K562 (cell line): ENCODE results near the gene VPS4B. TPM values are rescaled to one million over a fixed set of nuclear protein-coding genes. Genes with fewer than 3 reads are reported as not detected.

Experiments
- ATAC-seq: fragments of 200-7000 bp; cut with Tn5 transposase; 3 replicates; pipeline ENCODE4 v1.9.1; 2020; ENCODE audit warnings: moderate library complexity
- BruUV-seq: library from RNA; stranded (reverse); fragments of 400-500 nt; replicated peaks from 2 replicates; lab custom pipeline; 2021; lab: Mats Ljungman, UMichigan
- CTCF ChIA-PET: fragments of 300-600 bp; formaldehyde crosslinking; extraction: SDS; loops from one replicate; lab custom pipeline; 2021; ENCODE audit warnings: low intra/inter-chr PET ratio; lab: Yijun Ruan, JAX
- POLR2A ChIA-PET: fragments of 300-600, 350-650 bp; sonication (Branson Sonifier 250); formaldehyde crosslinking; extraction: SDS; loops from one replicate; lab custom pipeline; 2021; ENCODE audit warnings: antibody characterized with exemption, inconsistent platforms; lab: Yijun Ruan, JAX
- DNase-seq, 4 experiments: peaks; one replicate each; pipeline versions ENCODE4 v3.0.0 to v3.0.0-alpha.2; 2011 to 2018; ENCODE audit warnings: low spot score in 3 of 4, mixed read lengths in 3 of 4; ENCODE audit errors: extremely low read depth in 1 of 4
- FAIRE-seq: peaks from 2 replicates; lab custom pipeline; 2011; peaks lifted over from hg19 to GRCh38; lab: Jason Lieb, UNC
- H2AFZ ChIP-seq: 2 replicates; pipeline ENCODE4 v1.6.0; 2011; ENCODE audit warnings: low read depth, low read length, control low read depth, inconsistent platforms
- H3K27ac ChIP-seq: fragments of 200-600 bp; 3 replicates; pipeline ENCODE4 v1.8.0; 2011; ENCODE audit warnings: low read depth, mild to moderate bottlenecking, control low read depth, inconsistent platforms, low read length, moderate library complexity, mixed read lengths; ENCODE audit errors: extremely low read depth
- H3K27me3 ChIP-seq, 2 experiments: fragments of 300-600 bp in 1 of 2; 2 replicates in 1 of 2; 3 replicates in 1 of 2; pipeline versions ENCODE4 v1.6.0 to v1.8.0; 2011; ENCODE audit warnings: inconsistent platforms in 2 of 2, low read length in 2 of 2, mild to moderate bottlenecking in 1 of 2, mixed read lengths in 1 of 2, moderate library complexity in 1 of 2; ENCODE audit not compliant: control insufficient read depth in 2 of 2, insufficient read depth in 2 of 2
- H3K36me3 ChIP-seq: fragments of 300-600 bp; 3 replicates; pipeline ENCODE4 v1.8.0; 2011; ENCODE audit warnings: mild to moderate bottlenecking, low read length, inconsistent platforms; ENCODE audit not compliant: control insufficient read depth, insufficient read depth
- H3K4me1 ChIP-seq, 2 experiments: fragments of 200-600 bp in 1 of 2; replicated peaks in 1 of 2; 2 replicates in 1 of 2; 3 replicates in 1 of 2; pipeline versions ENCODE4 v1.5.1 to v1.8.0; 2011; ENCODE audit warnings: inconsistent platforms in 2 of 2, low read length in 2 of 2, mild to moderate bottlenecking in 1 of 2, mixed read lengths in 1 of 2, moderate library complexity in 1 of 2; ENCODE audit not compliant: control insufficient read depth in 2 of 2, insufficient read depth in 2 of 2
- H3K4me2 ChIP-seq: 2 replicates; pipeline ENCODE4 v1.6.1; 2011; ENCODE audit warnings: low read length, control low read depth, inconsistent platforms, mixed read lengths; ENCODE audit not compliant: insufficient read depth
- H3K4me3 ChIP-seq: fragments of 200-600 bp; sonication (generic), shearing (Covaris generic); 2 replicates; pipeline ENCODE4 v1.5.1; 2016; ENCODE audit warnings: control low read depth, inconsistent platforms
- H3K79me2 ChIP-seq: fragments of 200-600 bp; 3 replicates; pipeline ENCODE4 v1.8.0; 2011; ENCODE audit warnings: low read length, inconsistent platforms; ENCODE audit not compliant: control insufficient read depth, insufficient read depth
- H3K9ac ChIP-seq, 2 experiments: 2 replicates each; pipeline versions ENCODE4 v1.6.0 to v1.6.1; 2011; ENCODE audit warnings: low read depth in 2 of 2, low read length in 2 of 2, control low read depth in 1 of 2, inconsistent platforms in 1 of 2, mild to moderate bottlenecking in 1 of 2, mixed read lengths in 1 of 2; ENCODE audit not compliant: insufficient read depth in 1 of 2
- H3K9me1 ChIP-seq: one replicate; pipeline ENCODE4 v1.6.0; 2011; ENCODE audit warnings: inconsistent platforms, mild to moderate bottlenecking, low read length, moderate library complexity; ENCODE audit not compliant: control insufficient read depth, insufficient read depth
- H3K9me3 ChIP-seq: replicated peaks from 2 replicates; pipeline ENCODE4 v1.5.1; 2011; ENCODE audit warnings: low read depth, low read length, inconsistent platforms; ENCODE audit not compliant: control insufficient read depth, insufficient read depth
- H4K20me1 ChIP-seq: replicated peaks from 2 replicates; pipeline ENCODE4 v1.6.1; 2011; ENCODE audit warnings: low read length, inconsistent platforms, mixed read lengths; ENCODE audit not compliant: control insufficient read depth, insufficient read depth
- HNRNPH1 ChIP-seq: fragments of 200-400 bp; formaldehyde crosslinking; optimal IDR thresholded peaks from 2 replicates; pipeline ENCODE3; 2017; ENCODE audit warnings: low read depth, mild to moderate bottlenecking, low read length, moderate library complexity
- IRF2 ChIP-seq: sonication (generic); formaldehyde crosslinking; IDR thresholded peaks from 2 replicates; pipeline ENCODE4 v1.8.1; 2022; ENCODE audit warnings: mild to moderate bottlenecking, missing genetic modification reagents
- PHF20 ChIP-seq: fragments of 450-650 bp; IDR thresholded peaks from 2 replicates; pipeline ENCODE4 v1.6.1; 2018; ENCODE audit not compliant: partially characterized antibody
- SIN3A ChIP-seq, 2 experiments: fragments of 150-350 bp in 1 of 2; IDR thresholded peaks; 2 replicates each; pipeline ENCODE4 v1.6.1; 2011 to 2016; ENCODE audit warnings: borderline replicate concordance in 2 of 2, low read depth in 2 of 2, low read length in 2 of 2, mild to moderate bottlenecking in 2 of 2, moderate library complexity in 2 of 2; ENCODE audit not compliant: control insufficient read depth in 1 of 2
- SMARCE1 ChIP-seq: fragments of 450-650 bp; IDR thresholded peaks from 2 replicates; pipeline ENCODE4 v1.7.1; 2016; ENCODE audit warnings: mild to moderate bottlenecking
- YY1 ChIP-seq, 3 experiments: IDR thresholded peaks; 2 replicates each; pipeline ENCODE4 v1.6.1; 2011; ENCODE audit warnings: low read length in 2 of 3, mild to moderate bottlenecking in 2 of 3, moderate library complexity in 2 of 3, borderline replicate concordance in 1 of 3, control low read depth in 1 of 3, low read depth in 1 of 3; ENCODE audit not compliant: insufficient read depth in 3 of 3, insufficient replicate concordance in 2 of 3, control insufficient read depth in 1 of 3, insufficient read length in 1 of 3; ENCODE audit errors: extremely low read depth in 1 of 3
- ZNF277 ChIP-seq: fragments of 250-450 bp; sonication (Bioruptor Pico); IDR thresholded peaks from 2 replicates; pipeline ENCODE4 v1.8.0; 2022; ENCODE audit warnings: inconsistent platforms, mild to moderate bottlenecking, moderate library complexity, borderline replicate concordance
- ZNF280A ChIP-seq: fragments of 450-650 bp; IDR thresholded peaks from 2 replicates; pipeline ENCODE4 v1.6.1; 2018; ENCODE audit warnings: mild to moderate bottlenecking, low read depth; ENCODE audit not compliant: partially characterized antibody
- ZNF766 ChIP-seq: fragments of 200-800 bp; sonication (Bioruptor generic); conservative IDR thresholded peaks from 2 replicates; pipeline ENCODE4 v1.6.1; 2016; ENCODE audit warnings: missing genetic modification characterization, missing compliant biosample characterization
- WGBS: fragments of 100-300 bp; shearing (Covaris generic); methylation state at CpG from one replicate; pipeline ENCODE4 v1.1.6; 2016; ENCODE audit warnings: low coverage, mixed read lengths; ENCODE audit not compliant: insufficient coverage; ENCODE audit errors: missing lambda C conversion rate; 5-methylcytosine and 5-hydroxymethylcytosine counted together
- in situ Hi-C: fragments of 300-500 bp; cut with MboI; formaldehyde crosslinking; loops from 4 replicates; pipeline ENCODE4 v1.15.0; 2018; ENCODE audit warnings: inconsistent platforms, mixed read lengths
- intact Hi-C: fragments of 100-400 bp; cut with micrococcal nuclease; formaldehyde crosslinking; loops from 2 replicates; pipeline ENCODE4 v1.14.2; 2022
- polyA plus RNA-seq, 8 experiments: library from polyadenylated mRNA; depleted of rRNA in 4 of 8; stranded (reverse) in 5 of 8; unstranded in 3 of 8; fragments of >200 nt; fragmentation: Nextera tagmentation in 2 of 8; fragmentation: Illumina TruSeq in 1 of 8; extraction: Ambion mirVana in 2 of 8; extraction: Trizol in 1 of 8; gene quantifications; 2 replicates each; pipeline versions ENCODE4 v1.2.1 to v1.2.3, GENCODE V29; 2011 to 2014; ENCODE audit warnings: inconsistent platforms in 1 of 8, missing spikeins in 1 of 8
- total RNA-seq, 7 experiments: library from RNA; depleted of rRNA in 6 of 7; stranded (reverse); fragments of >200 nt in 6 of 7; fragmentation: Illumina TruSeq in 2 of 7; extraction: Trizol in 2 of 7; gene quantifications; 2 replicates each; pipeline versions ENCODE4 v1.2.1 to v1.2.3, GENCODE V29; 2011 to 2021; ENCODE audit warnings: low replicate concordance in 1 of 7
- TF ChIP-seq, protein P1 (sequence below): fragments of 250-450 bp; sonication (Bioruptor Pico); IDR thresholded peaks from 2 replicates; pipeline ENCODE4 v1.4.0; 2020
- TF ChIP-seq, protein P2 (sequence below): sonication (generic); formaldehyde crosslinking; IDR thresholded peaks from 2 replicates; pipeline ENCODE4 v1.8.0; 2022; ENCODE audit warnings: mild to moderate bottlenecking, missing genetic modification reagents
- TF ChIP-seq, protein P3 (sequence below), 2 experiments: fragments of 450-650 bp in 1 of 2; sonication (generic) in 1 of 2; formaldehyde crosslinking; conservative IDR thresholded peaks; 2 replicates each; pipeline versions ENCODE4 v1.4.0 to v1.8.1; 2020 to 2022; ENCODE audit warnings: mild to moderate bottlenecking in 1 of 2, missing genetic modification reagents in 1 of 2

Gene VPS4B
- total and polyA plus RNA-seq, 9 of the 15 experiments (the other 6 are each of a cell fraction or from before 2014, with no cell fraction given): 7.3 to 16.4 (median 10.4) TPM

GRCh38 chr18:63440881-63441280 is 18.6 kb upstream of the VPS4B start:
- Histone ChIP-seq H3K27ac (no peak overlapping the region), H2AFZ (no peak overlapping the region), H3K27me3 (peaks cover 0 to 4% of the 10 kb centered on the region in 2 experiments; a peak in 1 of 5 replicates), H3K4me2 (no peak overlapping the region), H3K9me3 (no peaks in the 10 kb centered on the region), H3K9me1 (no peaks in the 10 kb centered on the region), H3K79me2 (no peaks in the 10 kb centered on the region), H3K36me3 (no peaks in the 10 kb centered on the region), H4K20me1 (no peaks in the 10 kb centered on the region), H3K9ac (no peak overlapping the region), H3K4me1 (no peaks in the 10 kb centered on the region), H3K4me3 (no peak overlapping the region)
- WGBS: 5% methylated on average over 2 of the region's 5 CpGs
- in situ Hi-C loops: no loop called here
- DNase-seq (no peak), FAIRE-seq (no peak), ATAC-seq (no peak)
- ChIA-PET POLR2A (no interaction called here), CTCF (no interaction called here)
- BruUV-seq: no TSS peak
- intact Hi-C loops: loop anchor here (2.0 kb wide), 1 partner anchor 310 kb away; no protein-coding TSS in a partner anchor
- no peak for TF ChIP-seq ZNF766 (CRISPR knock-in tag)
- TF ChIP-seq, protein P1, sequence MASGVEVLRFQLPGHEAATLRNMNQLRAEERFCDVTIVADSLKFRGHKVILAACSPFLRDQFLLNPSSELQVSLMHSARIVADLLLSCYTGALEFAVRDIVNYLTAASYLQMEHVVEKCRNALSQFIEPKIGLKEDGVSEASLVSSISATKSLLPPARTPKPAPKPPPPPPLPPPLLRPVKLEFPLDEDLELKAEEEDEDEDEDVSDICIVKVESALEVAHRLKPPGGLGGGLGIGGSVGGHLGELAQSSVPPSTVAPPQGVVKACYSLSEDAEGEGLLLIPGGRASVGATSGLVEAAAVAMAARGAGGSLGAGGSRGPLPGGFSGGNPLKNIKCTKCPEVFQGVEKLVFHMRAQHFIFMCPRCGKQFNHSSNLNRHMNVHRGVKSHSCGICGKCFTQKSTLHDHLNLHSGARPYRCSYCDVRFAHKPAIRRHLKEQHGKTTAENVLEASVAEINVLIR (CRISPR knock-in tag): no peak
- TF ChIP-seq PHF20: no peak
- TF ChIP-seq SMARCE1: no peak
- no peak for TF ChIP-seq ZNF280A
- no peak for TF ChIP-seq HNRNPH1
- no peak for TF ChIP-seq SIN3A (IDR thresholded peaks at IDR 0.05; ENCODE audit: borderline replicate concordance in 2 of 2, control insufficient read depth in 1 of 2, low read depth in 2 of 2, low read length in 2 of 2)
- TF ChIP-seq IRF2 (CRISPR knock-in tag): no peak
- no peak for TF ChIP-seq YY1 (IDR thresholded peaks at IDR 0.05; ENCODE audit: borderline replicate concordance in 1 of 3, control insufficient read depth in 1 of 3, extremely low read depth in 1 of 3, insufficient read depth in 3 of 3, insufficient read length in 1 of 3, insufficient replicate concordance in 2 of 3, low read depth in 1 of 3, low read length in 2 of 3)
- no peak for TF ChIP-seq ZNF277 (CRISPR knock-in tag)
- TF ChIP-seq, protein P2, sequence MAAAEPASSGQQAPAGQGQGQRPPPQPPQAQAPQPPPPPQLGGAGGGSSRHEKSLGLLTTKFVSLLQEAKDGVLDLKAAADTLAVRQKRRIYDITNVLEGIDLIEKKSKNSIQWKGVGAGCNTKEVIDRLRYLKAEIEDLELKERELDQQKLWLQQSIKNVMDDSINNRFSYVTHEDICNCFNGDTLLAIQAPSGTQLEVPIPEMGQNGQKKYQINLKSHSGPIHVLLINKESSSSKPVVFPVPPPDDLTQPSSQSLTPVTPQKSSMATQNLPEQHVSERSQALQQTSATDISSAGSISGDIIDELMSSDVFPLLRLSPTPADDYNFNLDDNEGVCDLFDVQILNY (CRISPR knock-in tag): no peak
- TF ChIP-seq, protein P3, sequence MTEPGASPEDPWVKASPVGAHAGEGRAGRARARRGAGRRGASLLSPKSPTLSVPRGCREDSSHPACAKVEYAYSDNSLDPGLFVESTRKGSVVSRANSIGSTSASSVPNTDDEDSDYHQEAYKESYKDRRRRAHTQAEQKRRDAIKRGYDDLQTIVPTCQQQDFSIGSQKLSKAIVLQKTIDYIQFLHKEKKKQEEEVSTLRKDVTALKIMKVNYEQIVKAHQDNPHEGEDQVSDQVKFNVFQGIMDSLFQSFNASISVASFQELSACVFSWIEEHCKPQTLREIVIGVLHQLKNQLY (CRISPR knock-in tag; conservative IDR thresholded peaks at IDR 0.05): no peak
